B cell (primary cell): ENCODE results near the gene MFAP2.

Experiments used
- EZH2 ChIP-seq: IDR thresholded peaks from 2 replicates; pipeline ENCODE4 v1.6.1; 2012; ENCODE audit warnings: borderline replicate concordance, low read depth, mild to moderate bottlenecking, moderate library complexity, low read length; ENCODE audit not compliant: insufficient read depth, poor library complexity, severe bottlenecking
- TF ChIP-seq, protein P1 (sequence below): fragments of 200-600 bp; IDR thresholded peaks from one replicate; pipeline ENCODE4 v1.8.0; 2022; ENCODE audit warnings: antibody characterized with exemption, mild to moderate bottlenecking

DNA sequence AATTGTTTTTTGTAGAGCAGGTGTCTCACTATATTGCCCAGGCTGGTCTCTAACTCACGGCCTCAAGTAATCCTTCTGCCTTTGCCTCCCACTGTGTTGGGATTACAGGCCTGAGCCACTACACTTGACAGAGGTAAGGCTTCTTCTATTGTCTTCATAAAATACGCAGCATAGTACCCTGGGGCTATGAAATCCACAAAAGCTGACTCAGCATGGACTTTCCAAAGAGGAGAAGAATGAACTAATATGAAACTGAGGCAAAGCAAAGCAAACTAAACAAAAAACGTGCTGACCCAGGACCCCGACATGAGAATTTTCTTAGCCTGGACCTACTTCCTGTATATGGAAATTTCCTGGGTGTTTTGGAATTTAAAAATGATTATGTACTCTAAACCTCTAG lies 49.8 kb upstream of the MFAP2 start:
- TF ChIP-seq, protein P1, sequence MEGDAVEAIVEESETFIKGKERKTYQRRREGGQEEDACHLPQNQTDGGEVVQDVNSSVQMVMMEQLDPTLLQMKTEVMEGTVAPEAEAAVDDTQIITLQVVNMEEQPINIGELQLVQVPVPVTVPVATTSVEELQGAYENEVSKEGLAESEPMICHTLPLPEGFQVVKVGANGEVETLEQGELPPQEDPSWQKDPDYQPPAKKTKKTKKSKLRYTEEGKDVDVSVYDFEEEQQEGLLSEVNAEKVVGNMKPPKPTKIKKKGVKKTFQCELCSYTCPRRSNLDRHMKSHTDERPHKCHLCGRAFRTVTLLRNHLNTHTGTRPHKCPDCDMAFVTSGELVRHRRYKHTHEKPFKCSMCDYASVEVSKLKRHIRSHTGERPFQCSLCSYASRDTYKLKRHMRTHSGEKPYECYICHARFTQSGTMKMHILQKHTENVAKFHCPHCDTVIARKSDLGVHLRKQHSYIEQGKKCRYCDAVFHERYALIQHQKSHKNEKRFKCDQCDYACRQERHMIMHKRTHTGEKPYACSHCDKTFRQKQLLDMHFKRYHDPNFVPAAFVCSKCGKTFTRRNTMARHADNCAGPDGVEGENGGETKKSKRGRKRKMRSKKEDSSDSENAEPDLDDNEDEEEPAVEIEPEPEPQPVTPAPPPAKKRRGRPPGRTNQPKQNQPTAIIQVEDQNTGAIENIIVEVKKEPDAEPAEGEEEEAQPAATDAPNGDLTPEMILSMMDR = no peak
- TF ChIP-seq EZH2 = no peak
